Karpas-422 (cell line): Measurements from ENCODE around the gene OR6V1. TPM values are rescaled to one million over a fixed set of nuclear protein-coding genes. Genes with fewer than 3 reads are reported as not detected.
A peak's percentile ranks its signal among the peaks of the same experiment; 100 is the strongest.

Experiments
- DNase-seq: peaks from one replicate; pipeline ENCODE4 v3.0.0-alpha.2; 2015
- H2AFZ ChIP-seq: fragments of 200-600 bp; sonication (generic); 2 replicates; pipeline ENCODE4 v1.6.1; 2014; ENCODE audit warnings: antibody characterized with exemption, low read length, mixed read lengths
- H3K27ac ChIP-seq: fragments of 200-600 bp; sonication (generic); 2 replicates; pipeline ENCODE4 v1.5.1; 2014; ENCODE audit warnings: mild to moderate bottlenecking, low read length, moderate library complexity
- H3K27me3 ChIP-seq: fragments of 200-600 bp; sonication (generic); 2 replicates; pipeline ENCODE4 v1.6.1; 2014; ENCODE audit warnings: low read length, mixed read lengths
- H3K36me3 ChIP-seq: fragments of 200-600 bp; sonication (generic); 2 replicates; pipeline ENCODE4 v1.6.1; 2014; ENCODE audit warnings: low read length, mixed read lengths; ENCODE audit not compliant: insufficient read depth
- H3K4me1 ChIP-seq: fragments of 200-600 bp; sonication (generic); 2 replicates; pipeline ENCODE4 v1.6.1; 2014; ENCODE audit warnings: mild to moderate bottlenecking, low read length, mixed read lengths
- H3K4me2 ChIP-seq: fragments of 200-600 bp; sonication (generic); 2 replicates; pipeline ENCODE4 v1.6.1; 2014; ENCODE audit warnings: low read length, low read depth, mild to moderate bottlenecking; ENCODE audit not compliant: poor library complexity, severe bottlenecking
- H3K4me3 ChIP-seq: fragments of 200-600 bp; sonication (generic); 2 replicates; pipeline ENCODE4 v1.5.1; 2014; ENCODE audit warnings: mild to moderate bottlenecking, antibody characterized with exemption, low read length, mixed read lengths
- H3K79me2 ChIP-seq: fragments of 200-600 bp; sonication (generic); 2 replicates; pipeline ENCODE4 v1.6.1; 2014; ENCODE audit warnings: mild to moderate bottlenecking, low read length, mixed read lengths
- H3K9ac ChIP-seq: fragments of 200-600 bp; sonication (generic); 2 replicates; pipeline ENCODE4 v1.6.0; 2014; ENCODE audit warnings: low read length
- H3K9me2 ChIP-seq: fragments of 200-600 bp; sonication (generic), shearing (Covaris generic); replicated peaks from 2 replicates; pipeline ENCODE4 v1.6.0; 2014; ENCODE audit warnings: mild to moderate bottlenecking, low read length, moderate library complexity; ENCODE audit not compliant: insufficient read depth
- H3K9me3 ChIP-seq: fragments of 300-700, 200-600 bp; sonication (generic); 2 replicates; pipeline ENCODE4 v1.6.1; 2014; ENCODE audit warnings: low read length, mixed read lengths
- H4K20me1 ChIP-seq: fragments of 200-600 bp; sonication (generic); 2 replicates; pipeline ENCODE4 v1.6.1; 2014; ENCODE audit warnings: mild to moderate bottlenecking, antibody characterized with exemption, low read length, low read depth; ENCODE audit not compliant: insufficient read depth
- total RNA-seq: library from RNA; depleted of rRNA; stranded (reverse); fragments of >200 nt; shearing (Covaris generic); gene quantifications from 2 replicates; pipeline ENCODE4 v1.2.3, GENCODE V29; 2014; ENCODE audit warnings: low replicate concordance

Gene OR6V1
- total RNA-seq, 1 experiment from 2014 or later = not detected

DNA sequence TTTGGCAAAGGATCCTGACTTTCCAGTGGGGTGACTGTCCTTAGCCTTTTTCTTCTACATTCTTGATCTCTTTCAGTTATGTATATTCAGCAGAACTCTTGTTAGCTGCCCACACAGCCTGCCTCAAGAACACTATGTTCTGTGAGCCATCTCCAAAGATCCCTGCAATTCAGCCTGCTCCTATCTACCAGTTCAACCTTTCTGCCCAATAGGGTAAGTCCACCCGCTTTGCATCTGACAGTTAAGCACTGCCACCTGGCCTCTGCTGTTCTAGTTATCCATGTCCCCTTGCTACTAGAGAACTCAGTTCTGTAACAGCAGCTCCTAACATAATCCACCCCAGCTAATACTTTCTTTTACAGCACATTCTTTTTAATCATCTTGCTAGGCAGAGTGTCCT lies 38.7 kb upstream of the OR6V1 start:
- Histone ChIP-seq H3K4me1 (peaks cover 93% of the 10 kb centered on the region), H3K9me3 (no peaks in the 10 kb centered on the region), H2AFZ (no peak overlapping the region), H3K27ac (peak overlapping the region; percentile 99), H3K4me2 (peak overlapping the region; percentile 95), H3K79me2 (no peaks in the 10 kb centered on the region), H3K27me3 (no peaks in the 10 kb centered on the region), H3K9me2 (no peaks in the 10 kb centered on the region), H4K20me1 (no peaks in the 10 kb centered on the region), H3K4me3 (peak overlapping the region; percentile 67), H3K9ac (peak overlapping the region; percentile 88), H3K36me3 (no peaks in the 10 kb centered on the region)
- DNase-seq = peak; percentile 91

DNA sequence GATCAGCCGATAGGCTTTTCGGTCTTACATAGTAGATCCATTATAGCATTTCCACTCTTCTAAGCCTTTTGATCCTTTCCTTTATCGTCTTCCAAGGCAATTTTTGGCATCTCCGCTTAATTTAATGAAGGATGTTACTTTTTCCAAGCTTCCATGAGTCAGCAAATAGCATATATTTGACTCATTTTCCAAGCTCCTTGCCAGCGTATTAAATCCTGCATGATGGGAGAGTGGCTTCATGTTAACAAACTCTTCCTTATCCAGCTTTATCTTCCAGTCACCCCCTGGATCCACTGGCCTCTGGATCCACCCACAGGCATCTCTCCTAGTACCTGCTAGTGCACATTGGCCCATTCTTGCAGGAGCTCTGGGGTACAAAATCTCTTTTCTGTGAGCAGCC lies 38.2 kb upstream of the OR6V1 start:
- peak overlapping the region; percentile 95 for H3K4me2 ChIP-seq
- no peaks in the 10 kb centered on the region for H3K27me3 ChIP-seq
- no peaks in the 10 kb centered on the region for H3K79me2 ChIP-seq
- no peaks in the 10 kb centered on the region for H4K20me1 ChIP-seq
- peaks cover 2% of the 10 kb centered on the region; the same call in 1 of the 2 replicates for H3K9me3 ChIP-seq
- H3K4me1 ChIP-seq = peaks cover 92% of the 10 kb centered on the region
- peak overlapping the region; percentile 67 for H3K4me3 ChIP-seq
- peak overlapping the region; percentile 88 for H3K9ac ChIP-seq
- H3K9me2 ChIP-seq = no peaks in the 10 kb centered on the region
- DNase-seq = no peak
- peak overlapping the region; percentile 99 for H3K27ac ChIP-seq
- H2AFZ ChIP-seq = no peak overlapping the region
- H3K36me3 ChIP-seq = peaks cover 3% of the 10 kb centered on the region; the same call in 1 of the 2 replicates

DNA sequence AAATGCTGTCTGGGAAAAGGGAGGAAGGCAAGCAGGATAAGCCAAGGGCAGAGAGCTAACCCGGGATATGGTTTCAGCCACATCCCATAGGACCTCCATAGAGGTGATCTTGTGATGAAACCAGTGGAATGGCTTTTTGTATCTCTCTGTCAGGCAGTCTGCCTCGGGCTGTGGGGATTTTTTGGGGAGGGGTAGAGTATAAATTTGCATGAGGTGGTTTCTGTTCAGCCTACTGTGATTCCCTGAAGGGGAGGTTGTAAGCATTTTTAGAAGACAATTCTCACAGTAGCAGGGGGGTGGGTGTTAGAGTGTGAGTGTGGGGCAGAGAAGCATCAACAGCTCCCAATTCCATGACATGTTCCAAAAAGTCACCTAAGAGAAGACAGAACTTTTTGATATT lies 37.1 kb upstream of the OR6V1 start:
- Histone ChIP-seq H3K4me1 (peaks cover 92% of the 10 kb centered on the region), H3K9ac (peak overlapping the region; percentile 88), H2AFZ (no peak overlapping the region), H3K36me3 (peaks cover 9% of the 10 kb centered on the region; the same call in 1 of the 2 replicates), H4K20me1 (no peaks in the 10 kb centered on the region), H3K27ac (peak overlapping the region; percentile 99), H3K4me3 (peak overlapping the region; percentile 67), H3K9me2 (no peaks in the 10 kb centered on the region), H3K27me3 (no peaks in the 10 kb centered on the region), H3K9me3 (peaks cover 10% of the 10 kb centered on the region), H3K79me2 (no peaks in the 10 kb centered on the region), H3K4me2 (peak overlapping the region; percentile 95)
- peak; percentile 92 for DNase-seq

DNA sequence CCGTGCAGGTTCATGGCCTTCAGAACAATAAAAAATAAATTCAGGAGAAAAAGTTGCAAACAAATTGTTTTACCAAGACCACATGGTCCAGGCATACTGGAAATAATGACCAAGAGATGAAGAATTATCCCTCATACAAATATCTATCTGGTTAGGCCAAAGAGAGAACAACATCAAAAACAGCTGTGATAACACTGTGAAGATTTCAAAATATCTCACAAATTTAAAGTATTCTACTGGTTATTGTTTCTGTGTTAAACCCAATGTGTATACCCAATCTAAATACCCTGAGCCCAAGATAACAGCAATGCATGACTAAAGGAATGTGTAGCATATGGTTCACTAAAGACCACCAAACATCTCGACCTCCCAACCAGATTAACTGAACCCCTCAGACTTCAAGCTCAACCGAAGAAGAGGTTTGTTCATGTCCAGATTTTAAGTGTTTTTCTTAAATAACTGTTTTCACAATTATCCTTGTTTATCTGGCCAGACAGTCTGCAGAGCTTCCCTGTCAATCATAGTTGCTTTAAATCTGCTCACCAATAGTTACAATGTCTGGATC lies 36.1 kb upstream of the OR6V1 start:
- peak overlapping the region; percentile 95 for H3K4me2 ChIP-seq
- H3K36me3 ChIP-seq = peaks cover 9% of the 10 kb centered on the region; the same call in 1 of the 2 replicates
- peak overlapping the region; percentile 67 for H3K4me3 ChIP-seq
- H3K27ac ChIP-seq = peak overlapping the region; percentile 99
- peak; percentile 52 for DNase-seq
- no peaks in the 10 kb centered on the region for H3K27me3 ChIP-seq
- H3K4me1 ChIP-seq = peaks cover 96% of the 10 kb centered on the region
- no peaks in the 10 kb centered on the region for H3K79me2 ChIP-seq
- no peaks in the 10 kb centered on the region for H4K20me1 ChIP-seq
- no peaks in the 10 kb centered on the region for H3K9me2 ChIP-seq
- peaks cover 10% of the 10 kb centered on the region for H3K9me3 ChIP-seq
- peak overlapping the region; percentile 88 for H3K9ac ChIP-seq
- H2AFZ ChIP-seq = no peak overlapping the region

DNA sequence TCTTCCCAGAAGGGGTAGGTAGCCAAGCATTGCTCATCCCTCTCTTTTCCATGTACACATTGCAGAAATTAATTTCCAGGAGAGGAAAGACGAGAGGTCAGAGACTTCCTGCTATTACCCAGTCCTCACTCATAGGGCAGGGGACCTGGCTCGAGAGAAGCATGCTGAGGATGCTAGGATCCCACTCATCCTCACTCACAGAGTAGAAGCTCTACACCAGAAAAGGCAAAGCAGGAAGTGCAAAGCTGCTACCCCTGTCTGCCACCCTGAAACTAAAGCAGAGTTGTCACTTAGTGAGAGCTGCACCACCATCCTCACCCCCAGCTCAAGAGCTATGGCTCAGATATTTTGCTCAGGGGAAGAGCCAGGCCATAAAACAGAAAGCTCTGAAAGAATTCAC lies 35.1 kb upstream of the OR6V1 start:
- no peaks in the 10 kb centered on the region for H4K20me1 ChIP-seq
- H3K9me3 ChIP-seq = peaks cover 10% of the 10 kb centered on the region
- peak overlapping the region; percentile 95 for H3K4me2 ChIP-seq
- no peaks in the 10 kb centered on the region for H3K9me2 ChIP-seq
- DNase-seq = peak; percentile 84
- H3K4me1 ChIP-seq = peaks cover 87% of the 10 kb centered on the region
- H3K4me3 ChIP-seq = peak overlapping the region; percentile 12; the same call in 1 of the 2 replicates
- H3K36me3 ChIP-seq = peaks cover 9% of the 10 kb centered on the region; the same call in 1 of the 2 replicates
- no peaks in the 10 kb centered on the region for H3K27me3 ChIP-seq
- peak overlapping the region; percentile 88 for H3K9ac ChIP-seq
- H3K79me2 ChIP-seq = no peaks in the 10 kb centered on the region
- H3K27ac ChIP-seq = peak overlapping the region; percentile 99
- peak overlapping the region; percentile 73 for H2AFZ ChIP-seq

DNA sequence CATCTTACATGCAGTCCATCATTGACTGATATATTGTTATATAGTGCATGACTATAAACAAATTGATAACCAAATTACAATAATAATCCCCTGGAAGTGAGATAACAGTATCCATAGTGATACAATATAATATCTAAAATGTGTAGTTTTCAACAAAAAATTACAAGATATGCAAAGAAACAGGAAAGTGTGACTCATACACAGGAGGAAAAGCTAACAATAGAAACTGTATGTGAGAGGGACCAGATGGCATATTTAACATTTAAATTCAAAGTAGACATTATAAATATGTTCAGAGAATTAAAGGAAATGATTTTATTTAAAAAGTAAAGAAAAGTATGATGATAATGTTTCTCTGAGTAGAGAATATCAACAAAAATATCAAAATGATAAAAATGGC lies 33.2 kb upstream of the OR6V1 start:
- Histone ChIP-seq H3K9ac (no peak overlapping the region), H3K4me2 (no peak overlapping the region), H3K36me3 (peaks cover 9% of the 10 kb centered on the region; the same call in 1 of the 2 replicates), H3K79me2 (no peaks in the 10 kb centered on the region), H3K9me2 (no peaks in the 10 kb centered on the region), H2AFZ (0 out of 2 replicates have a peak overlapping the region, but pooled peaks have one; percentile 18), H3K9me3 (peaks cover 10% of the 10 kb centered on the region), H3K27ac (peak overlapping the region; percentile 99), H3K4me3 (no peak overlapping the region; the same call in 1 of the 2 replicates), H3K4me1 (peaks cover 67% of the 10 kb centered on the region), H4K20me1 (no peaks in the 10 kb centered on the region), H3K27me3 (no peaks in the 10 kb centered on the region)
- peak; percentile 58 for DNase-seq

DNA sequence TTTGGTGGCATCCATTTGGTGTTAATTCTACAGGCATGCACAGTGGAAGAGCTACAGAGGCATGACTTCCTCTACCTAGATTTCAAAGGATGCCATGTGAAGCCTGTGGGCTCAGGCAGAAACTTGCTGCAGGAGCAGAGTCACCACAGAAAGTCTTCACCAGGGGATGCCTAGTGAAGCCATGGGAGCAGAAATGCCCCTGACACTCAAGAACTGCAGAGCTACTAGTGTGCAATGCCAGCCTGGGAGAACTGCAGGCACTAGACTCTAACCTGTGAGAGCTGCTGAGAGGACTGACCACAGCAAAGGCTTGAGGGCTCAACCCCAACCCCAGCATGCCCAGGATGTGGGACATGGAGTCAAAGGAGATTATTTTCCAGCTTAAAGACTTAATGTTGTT lies 29.1 kb upstream of the OR6V1 start:
- peaks cover 9% of the 10 kb centered on the region; the same call in 1 of the 2 replicates for H3K36me3 ChIP-seq
- no peak overlapping the region for H2AFZ ChIP-seq
- peaks cover 10% of the 10 kb centered on the region for H3K9me3 ChIP-seq
- H3K4me3 ChIP-seq = no peak overlapping the region
- H4K20me1 ChIP-seq = no peaks in the 10 kb centered on the region
- H3K9me2 ChIP-seq = no peaks in the 10 kb centered on the region
- DNase-seq = no peak
- H3K9ac ChIP-seq = no peak overlapping the region
- no peak overlapping the region for H3K27ac ChIP-seq
- no peaks in the 10 kb centered on the region for H3K27me3 ChIP-seq
- H3K79me2 ChIP-seq = no peaks in the 10 kb centered on the region
- H3K4me1 ChIP-seq = peaks cover 26% of the 10 kb centered on the region
- no peak overlapping the region for H3K4me2 ChIP-seq

DNA sequence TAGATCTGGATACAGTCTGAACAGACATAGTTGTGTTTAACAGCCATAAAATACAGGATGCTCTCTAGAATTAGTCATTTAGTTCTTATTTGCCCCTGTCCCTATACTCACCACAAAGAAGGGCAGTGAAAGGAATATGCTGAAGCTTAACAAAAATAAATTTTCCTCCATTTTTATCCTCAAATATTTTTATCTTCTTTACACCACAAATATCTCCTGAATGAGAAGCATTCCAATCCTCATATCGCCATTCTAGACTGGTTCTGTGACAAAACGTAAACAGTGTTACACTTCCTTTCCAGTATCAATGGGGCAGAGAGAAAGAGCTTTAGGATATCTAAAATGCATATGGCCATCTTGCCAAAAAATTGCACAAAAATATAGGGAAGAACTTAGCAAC lies 26.8 kb upstream of the OR6V1 start:
- H2AFZ ChIP-seq = no peak overlapping the region
- H3K27me3 ChIP-seq = no peaks in the 10 kb centered on the region
- H3K9ac ChIP-seq = no peak overlapping the region
- no peaks in the 10 kb centered on the region for H3K9me2 ChIP-seq
- no peak for DNase-seq
- no peaks in the 10 kb centered on the region for H3K36me3 ChIP-seq
- H3K9me3 ChIP-seq = no peaks in the 10 kb centered on the region
- no peak overlapping the region for H3K4me2 ChIP-seq
- no peaks in the 10 kb centered on the region for H4K20me1 ChIP-seq
- H3K4me3 ChIP-seq = no peak overlapping the region
- no peak overlapping the region for H3K27ac ChIP-seq
- peaks cover 6% of the 10 kb centered on the region for H3K4me1 ChIP-seq
- no peaks in the 10 kb centered on the region for H3K79me2 ChIP-seq
